A673 (cell line): ENCODE measurements around the gene CAMK2G. TPM values are rescaled to one million over a fixed set of nuclear protein-coding genes. Genes with fewer than 3 reads are reported as not detected.
"Not testable (repeated sequence)": the region's sequence is repeated elsewhere in the genome, so short reads cannot be mapped to it uniquely, and the experiment has no call there.

ENCODE experiments used
- BruUV-seq: library from RNA; stranded (reverse); fragments of 400-500 nt; replicated peaks from 2 replicates; lab custom pipeline; 2021; lab: Mats Ljungman, UMichigan
- CTCF ChIA-PET: fragments of 300-600 bp; sonication (Branson Sonifier 250); formaldehyde crosslinking; loops from one replicate; lab custom pipeline; 2022; ENCODE audit warnings: antibody characterized with exemption; lab: Charles Lee
- POLR2A ChIA-PET: fragments of 300-600 bp; sonication (Branson Sonifier 250); formaldehyde crosslinking; loops from one replicate; lab custom pipeline; 2022; ENCODE audit warnings: antibody characterized with exemption; ENCODE audit not compliant: low non-redundant PET; lab: Charles Lee
- DNase-seq: peaks from one replicate; pipeline ENCODE4 v3.0.0-alpha.2; 2015; ENCODE audit warnings: low spot score
- H3K27ac ChIP-seq: fragments of 200-600 bp; sonication (generic); 2 replicates; pipeline ENCODE4 v1.5.1; 2016; ENCODE audit warnings: mixed run types, low read depth, mild to moderate bottlenecking, mixed read lengths, antibody characterized with exemption, low read length; ENCODE audit not compliant: poor library complexity, severe bottlenecking
- H3K27me3 ChIP-seq: fragments of 200-600 bp; sonication (generic); replicated peaks from 2 replicates; pipeline ENCODE4 v1.6.1; 2017; ENCODE audit warnings: mixed run types, low read depth, mild to moderate bottlenecking, mixed read lengths, antibody characterized with exemption, low read length; ENCODE audit not compliant: insufficient read depth, poor library complexity
- H3K36me3 ChIP-seq: fragments of 200-600 bp; sonication (generic); 2 replicates; pipeline ENCODE4 v1.6.1; 2016; ENCODE audit warnings: mixed run types, mild to moderate bottlenecking, mixed read lengths, antibody characterized with exemption, low read length; ENCODE audit not compliant: insufficient read depth, poor library complexity, severe bottlenecking
- H3K4me1 ChIP-seq: fragments of 200-600 bp; sonication (generic); 2 replicates; pipeline ENCODE4 v1.6.1; 2017; ENCODE audit warnings: mixed run types, mild to moderate bottlenecking, mixed read lengths, antibody characterized with exemption, low read length; ENCODE audit not compliant: insufficient read depth, poor library complexity, severe bottlenecking
- H3K4me3 ChIP-seq: fragments of 200-600 bp; sonication (generic); 2 replicates; pipeline ENCODE4 v1.5.1; 2016; ENCODE audit warnings: low read depth, mixed run types, mild to moderate bottlenecking, mixed read lengths, low read length; ENCODE audit not compliant: poor library complexity, severe bottlenecking
- H3K9me3 ChIP-seq: fragments of 200-600 bp; sonication (generic); 2 replicates; pipeline ENCODE4 v1.6.1; 2016; ENCODE audit warnings: mixed run types, low read depth, mild to moderate bottlenecking, mixed read lengths, antibody characterized with exemption, low read length; ENCODE audit not compliant: poor library complexity, severe bottlenecking
- EZH2 ChIP-seq: fragments of 200-600 bp; sonication (generic); IDR thresholded peaks from 2 replicates; pipeline ENCODE4 v1.6.1; 2017; ENCODE audit warnings: borderline replicate concordance, low read depth, mild to moderate bottlenecking, mixed read lengths, antibody characterized with exemption, low read length; ENCODE audit not compliant: poor library complexity, severe bottlenecking
- intact Hi-C: fragments of 100-400 bp; cut with micrococcal nuclease; formaldehyde crosslinking; loops from one replicate; pipeline ENCODE4 v1.10.0; 2022; ENCODE audit not compliant: unreplicated experiment
- total RNA-seq: library from RNA; stranded (reverse); gene quantifications from 2 replicates; pipeline ENCODE4 v1.2.3, GENCODE V29; 2021
- TF ChIP-seq, protein P1 (sequence below): fragments of 300-800, 200-600 bp; sonication (generic); conservative IDR thresholded peaks from 2 replicates; pipeline ENCODE4 v1.5.1; 2017; ENCODE audit warnings: low read depth, mild to moderate bottlenecking, antibody characterized with exemption, low read length, moderate library complexity, mixed read lengths

The CAMK2G gene
- total RNA-seq, 1 experiment from 2014 or later, result 32.7 TPM

DNA sequence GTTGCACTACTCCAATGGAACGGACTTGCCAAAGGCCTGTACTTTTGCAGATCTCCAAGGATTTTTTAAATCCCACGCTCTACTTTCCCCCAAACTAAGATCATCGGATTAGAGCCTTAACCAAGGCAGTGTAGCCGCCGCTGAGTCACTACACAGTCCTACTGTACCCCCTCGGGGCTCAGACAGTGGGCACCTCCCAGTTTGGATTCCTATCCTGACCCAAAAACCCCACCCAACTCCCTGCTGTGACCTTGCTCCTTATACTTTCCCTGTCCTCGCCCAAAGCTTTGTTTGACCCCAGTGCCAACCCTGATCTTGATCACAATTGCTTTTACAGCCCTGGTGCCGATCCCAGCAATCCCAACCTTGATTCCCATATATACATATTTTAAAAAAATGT lies 19.1 kb upstream of the CAMK2G start:
- BruUV-seq, result no TSS peak
- H3K4me3 ChIP-seq, result no peak overlapping the region
- no peaks in the 10 kb centered on the region for H3K36me3 ChIP-seq
- DNase-seq, result no peak
- CTCF ChIA-PET, result interaction anchor here (0.5 to 1.1 kb wide), 2 partner anchors 13 to 346 kb away, joined by 3 read pairs; no protein-coding TSS in a partner anchor
- H3K9me3 ChIP-seq, result no peaks in the 10 kb centered on the region
- H3K27ac ChIP-seq, result no peak overlapping the region
- no peak for TF ChIP-seq EZH2
- TF ChIP-seq, protein P1, sequence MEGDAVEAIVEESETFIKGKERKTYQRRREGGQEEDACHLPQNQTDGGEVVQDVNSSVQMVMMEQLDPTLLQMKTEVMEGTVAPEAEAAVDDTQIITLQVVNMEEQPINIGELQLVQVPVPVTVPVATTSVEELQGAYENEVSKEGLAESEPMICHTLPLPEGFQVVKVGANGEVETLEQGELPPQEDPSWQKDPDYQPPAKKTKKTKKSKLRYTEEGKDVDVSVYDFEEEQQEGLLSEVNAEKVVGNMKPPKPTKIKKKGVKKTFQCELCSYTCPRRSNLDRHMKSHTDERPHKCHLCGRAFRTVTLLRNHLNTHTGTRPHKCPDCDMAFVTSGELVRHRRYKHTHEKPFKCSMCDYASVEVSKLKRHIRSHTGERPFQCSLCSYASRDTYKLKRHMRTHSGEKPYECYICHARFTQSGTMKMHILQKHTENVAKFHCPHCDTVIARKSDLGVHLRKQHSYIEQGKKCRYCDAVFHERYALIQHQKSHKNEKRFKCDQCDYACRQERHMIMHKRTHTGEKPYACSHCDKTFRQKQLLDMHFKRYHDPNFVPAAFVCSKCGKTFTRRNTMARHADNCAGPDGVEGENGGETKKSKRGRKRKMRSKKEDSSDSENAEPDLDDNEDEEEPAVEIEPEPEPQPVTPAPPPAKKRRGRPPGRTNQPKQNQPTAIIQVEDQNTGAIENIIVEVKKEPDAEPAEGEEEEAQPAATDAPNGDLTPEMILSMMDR, result no peak
- intact Hi-C loops, result no loop called here
- no peaks in the 10 kb centered on the region for H3K27me3 ChIP-seq
- POLR2A ChIA-PET, result no interaction called here
- H3K4me1 ChIP-seq, result peaks cover 15% of the 10 kb centered on the region

- Histone ChIP-seq H3K9me3 (no peaks in the 10 kb centered on the region), H3K27ac (no peak overlapping the region), H3K4me3 (no peak overlapping the region), H3K4me1 (peaks cover 25% of the 10 kb centered on the region), H3K27me3 (no peaks in the 10 kb centered on the region), H3K36me3 (no peaks in the 10 kb centered on the region)
- DNase-seq, result no peak
- POLR2A ChIA-PET, result interaction anchor here (0.6 kb wide), 3 partner anchors 116 to 1525 kb away, joined by 3 to 6 read pairs (median 4); no protein-coding TSS in a partner anchor
- intact Hi-C loops, result no loop called here
- CTCF ChIA-PET, result no interaction called here
- no TSS peak for BruUV-seq
- TF ChIP-seq, protein P1, result no peak
- TF ChIP-seq EZH2, result no peak
Observed at GRCh38 chr10:73892310-73893030, 18.1 kb upstream of the CAMK2G start.

- no peak for TF ChIP-seq EZH2
- TF ChIP-seq, protein P1, result no peak
- H3K4me3 ChIP-seq, result no peak overlapping the region
- POLR2A ChIA-PET, result interaction anchor here (0.6 kb wide), 1 partner anchor 135 kb away, joined by 3 read pairs; no protein-coding TSS in a partner anchor
- CTCF ChIA-PET, result no interaction called here
- no peaks in the 10 kb centered on the region for H3K27me3 ChIP-seq
- H3K9me3 ChIP-seq, result no peaks in the 10 kb centered on the region
- BruUV-seq, result no TSS peak
- H3K4me1 ChIP-seq, result peaks cover 34% of the 10 kb centered on the region
- DNase-seq, result no peak
- intact Hi-C loops, result no loop called here
- H3K36me3 ChIP-seq, result no peaks in the 10 kb centered on the region
- H3K27ac ChIP-seq, result no peak overlapping the region
Observed at GRCh38 chr10:73891540-73891939, 17.2 kb upstream of the CAMK2G start.

GRCh38 chr10:73890830-73891229 lies 16.5 kb upstream of the CAMK2G start:
- H3K27me3 ChIP-seq, POLR2A ChIA-PET, H3K27ac ChIP-seq, CTCF ChIA-PET, DNase-seq, H3K4me3 ChIP-seq, H3K36me3 ChIP-seq, intact Hi-C loops, H3K9me3 ChIP-seq, BruUV-seq: not testable (repeated sequence)
- H3K4me1 ChIP-seq, result peaks cover 38% of the 10 kb centered on the region
